ENCODE measurements around the gene CORO6.

The CORO6 gene

GRCh38 chr17:29613856-29614255 lies 8.9 kb downstream of the CORO6 start:
- Histone ChIP-seq H3K4me2 (ENCODE audit: low read depth, low read length) (peak overlapping the region; percentile 94), H3K4me3 (ENCODE audit: low read length) (peak overlapping the region; percentile 58), H3K27me3 (replicated peaks; ENCODE audit: insufficient read depth, low read length) (peaks cover 11% of the 10 kb centered on the region), H2AFZ (ENCODE audit: low read length) (peak overlapping the region; percentile 63), H3K79me2 (ENCODE audit: low read length) (no peaks in the 10 kb centered on the region), H3K9ac (ENCODE audit: low read length) (peak overlapping the region; percentile 6; the same call in 1 of the 2 replicates), H3K27ac (ENCODE audit: low read length) (no peak overlapping the region), H3K4me1 (ENCODE audit: low read length) (peaks cover 36% of the 10 kb centered on the region), H3K9me3 (replicated peaks; ENCODE audit: insufficient read depth, low read length) (no peaks in the 10 kb centered on the region), H3K9me2 (replicated peaks; ENCODE audit: insufficient read depth, low read length) (no peaks in the 10 kb centered on the region), H4K20me1 (ENCODE audit: insufficient read depth, low read length) (no peaks in the 10 kb centered on the region), H3K36me3 (replicated peaks; ENCODE audit: insufficient read depth, low read length) (no peaks in the 10 kb centered on the region), H3F3A (ENCODE audit: insufficient read depth, low read length) (peaks cover 11% of the 10 kb centered on the region; the same call in 1 of the 2 replicates)
- TF ChIP-seq CTCF (IDR thresholded peaks at IDR 0.05; ENCODE audit: low read length), result no peak
- TF ChIP-seq EZH2 (optimal IDR thresholded peaks at IDR 0.05; ENCODE audit: low read depth, low read length), result no peak
- DNase-seq, result no peak

GRCh38 chr17:29613352-29613837 lies 9.3 kb downstream of the CORO6 start:
- no peaks in the 10 kb centered on the region for H4K20me1 ChIP-seq (ENCODE audit: insufficient read depth, low read length)

DNA sequence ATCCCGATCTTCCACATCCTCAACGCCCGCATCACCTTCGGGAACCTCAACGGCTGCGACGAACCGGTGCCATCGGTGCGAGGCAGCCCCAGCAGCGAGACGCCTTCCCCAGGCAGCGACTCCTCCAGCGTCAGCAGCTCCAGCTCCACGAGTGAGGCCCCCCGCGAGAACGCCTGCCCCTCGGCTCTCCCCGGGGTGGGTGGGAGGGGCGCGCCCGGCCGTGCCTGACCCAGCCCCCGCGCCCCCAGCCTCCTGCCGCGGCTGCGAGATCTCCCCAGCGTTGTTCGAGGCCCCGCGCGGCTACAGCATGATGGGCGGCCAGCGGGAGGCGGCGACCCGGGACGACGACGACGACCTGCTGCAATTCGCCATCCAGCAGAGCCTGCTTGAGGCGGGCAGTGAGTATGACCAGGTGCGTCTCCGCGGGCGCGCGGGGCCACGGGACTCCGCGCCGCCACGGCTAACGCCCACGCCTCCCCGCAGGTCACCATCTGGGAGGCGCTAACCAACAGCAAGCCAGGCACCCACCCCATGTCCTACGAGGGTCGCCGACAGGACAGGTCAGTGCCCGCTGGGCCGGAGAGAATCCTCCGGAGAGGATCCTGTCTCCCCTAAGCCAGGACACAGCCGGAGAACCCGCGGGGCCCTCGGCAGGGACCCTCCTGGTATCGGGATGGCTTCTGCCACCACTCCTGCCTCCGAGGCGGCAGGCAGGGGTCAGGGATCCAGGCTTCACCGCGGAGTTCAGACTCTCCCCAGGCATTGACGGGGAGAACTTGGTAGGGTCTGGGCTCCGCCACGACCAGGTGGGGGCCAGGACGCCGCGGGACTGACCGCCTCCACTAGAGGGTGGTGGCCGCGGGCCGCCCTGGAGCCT lies 10.1 kb downstream of the CORO6 start:
- H3K36me3 ChIP-seq (replicated peaks; ENCODE audit: insufficient read depth, low read length), result no peaks in the 10 kb centered on the region
- peaks cover 11% of the 10 kb centered on the region for H3K27me3 ChIP-seq (replicated peaks; ENCODE audit: insufficient read depth, low read length)
- H3K4me1 ChIP-seq (ENCODE audit: low read length), result peaks cover 31% of the 10 kb centered on the region
- H3K9ac ChIP-seq (ENCODE audit: low read length), result no peak overlapping the region
- no peaks in the 10 kb centered on the region for H3K9me2 ChIP-seq (replicated peaks; ENCODE audit: insufficient read depth, low read length)
- no peaks in the 10 kb centered on the region for H4K20me1 ChIP-seq (ENCODE audit: insufficient read depth, low read length)
- TF ChIP-seq EZH2phosphoT487 (IDR thresholded peaks at IDR 0.05; ENCODE audit: low read length) (no peak), EZH2 (optimal IDR thresholded peaks at IDR 0.05; ENCODE audit: low read depth, low read length) (no peak), CTCF (IDR thresholded peaks at IDR 0.05; ENCODE audit: low read length) (no peak)
- H3K4me3 ChIP-seq (ENCODE audit: low read length), result no peak overlapping the region
- H3K4me2 ChIP-seq (ENCODE audit: low read depth, low read length), result peak overlapping the region; percentile 94; the same call in 1 of the 2 replicates
- H3K9me3 ChIP-seq (replicated peaks; ENCODE audit: insufficient read depth, low read length), result no peaks in the 10 kb centered on the region
- H3K27ac ChIP-seq (ENCODE audit: low read length), result no peak overlapping the region
- H2AFZ ChIP-seq (ENCODE audit: low read length), result 0 out of 2 replicates have a peak overlapping the region, but pooled peaks have one; percentile 46
- no peak for DNase-seq
- H3F3A ChIP-seq (ENCODE audit: insufficient read depth, low read length), result peaks cover 4% of the 10 kb centered on the region; the same call in 1 of the 2 replicates
- no peaks in the 10 kb centered on the region for H3K79me2 ChIP-seq (ENCODE audit: low read length)

More at GRCh38 chr17:29613352-29613837, 9.3 kb downstream of the CORO6 start:
- Histone ChIP-seq H3F3A (ENCODE audit: insufficient read depth, low read length) (peaks cover 8% of the 10 kb centered on the region; the same call in 1 of the 2 replicates), H2AFZ (ENCODE audit: low read length) (peak overlapping the region; percentile 63), H3K4me3 (ENCODE audit: low read length) (peak overlapping the region; percentile 58), H3K9me3 (replicated peaks; ENCODE audit: insufficient read depth, low read length) (no peaks in the 10 kb centered on the region), H3K4me1 (ENCODE audit: low read length) (peaks cover 36% of the 10 kb centered on the region), H3K9me2 (replicated peaks; ENCODE audit: insufficient read depth, low read length) (no peaks in the 10 kb centered on the region), H3K36me3 (replicated peaks; ENCODE audit: insufficient read depth, low read length) (no peaks in the 10 kb centered on the region), H3K9ac (ENCODE audit: low read length) (peak overlapping the region; percentile 6; the same call in 1 of the 2 replicates), H3K4me2 (ENCODE audit: low read depth, low read length) (peak overlapping the region; percentile 94), H3K27ac (ENCODE audit: low read length) (no peak overlapping the region), H3K79me2 (ENCODE audit: low read length) (no peaks in the 10 kb centered on the region), H3K27me3 (replicated peaks; ENCODE audit: insufficient read depth, low read length) (peaks cover 11% of the 10 kb centered on the region)
- peak; percentile 88 for DNase-seq
- no peak for TF ChIP-seq EZH2phosphoT487 (IDR thresholded peaks at IDR 0.05; ENCODE audit: low read length)
- peak; percentile 85 for TF ChIP-seq CTCF (IDR thresholded peaks at IDR 0.05; ENCODE audit: low read length)
- TF ChIP-seq EZH2 (optimal IDR thresholded peaks at IDR 0.05; ENCODE audit: low read depth, low read length), result no peak
